ENCODE measurements around the gene LIPG.

GRCh38 chr18:49524951-49525350, 36.9 kb upstream of the LIPG start:
- TF ChIP-seq CTCF (conservative IDR thresholded peaks at IDR 0.05; ENCODE audit: low read length) (no peak), EZH2phosphoT487 (IDR thresholded peaks at IDR 0.05; ENCODE audit: borderline replicate concordance) (no peak)
